Activated CD4-positive, alpha-beta T cell treated with anti-CD3 and anti-CD28 coated beads, Interleukin-2, amount 10 ng/mL, durations not matched to agents 7 days and 5 days (primary cell): Measurements from ENCODE around the gene ZNF284. TPM values are rescaled to one million over a fixed set of nuclear protein-coding genes. Genes with fewer than 3 reads are reported as not detected.
A peak's percentile ranks its signal among the peaks of the same experiment; 100 is the strongest.

Experiments used
- CTCF ChIA-PET: fragments of 350-600 bp; sonication (Branson Sonifier 250); formaldehyde crosslinking; loops from one replicate; lab custom pipeline; 2021; ENCODE audit warnings: antibody characterized with exemption; lab: Charles Lee
- POLR2A ChIA-PET: fragments of 350-600 bp; sonication (Branson Sonifier 250); formaldehyde crosslinking; loops from one replicate; lab custom pipeline; 2021; ENCODE audit warnings: antibody characterized with exemption; lab: Charles Lee
- DNase-seq: peaks from one replicate; pipeline ENCODE4 v3.0.0-alpha.2; 2020
- H3K27ac Mint-ChIP-seq: one replicate; pipeline ENCODE4 v1.8.0; 2021; ENCODE audit warnings: mild to moderate bottlenecking, moderate library complexity, mixed read lengths
- H3K27me3 Mint-ChIP-seq: one replicate; pipeline ENCODE4 v1.8.0; 2021; ENCODE audit warnings: mixed read lengths
- H3K36me3 Mint-ChIP-seq: one replicate; pipeline ENCODE4 v1.8.0; 2021; ENCODE audit warnings: low read depth, mixed read lengths
- H3K4me1 Mint-ChIP-seq: one replicate; pipeline ENCODE4 v1.8.0; 2021; ENCODE audit warnings: mixed read lengths
- H3K4me3 Mint-ChIP-seq: one replicate; pipeline ENCODE4 v1.8.0; 2021; ENCODE audit warnings: mild to moderate bottlenecking, moderate library complexity, mixed read lengths
- H3K9me3 Mint-ChIP-seq: one replicate; pipeline ENCODE4 v1.8.0; 2021; ENCODE audit warnings: mixed read lengths
- total RNA-seq, 2 experiments: library from RNA; stranded (reverse); gene quantifications; one replicate each; pipeline ENCODE4 v1.2.3, GENCODE V29; 2021

Gene ZNF284
- 1 to 10 TPM; 2.1 to 2.2 TPM for total RNA-seq

DNA sequence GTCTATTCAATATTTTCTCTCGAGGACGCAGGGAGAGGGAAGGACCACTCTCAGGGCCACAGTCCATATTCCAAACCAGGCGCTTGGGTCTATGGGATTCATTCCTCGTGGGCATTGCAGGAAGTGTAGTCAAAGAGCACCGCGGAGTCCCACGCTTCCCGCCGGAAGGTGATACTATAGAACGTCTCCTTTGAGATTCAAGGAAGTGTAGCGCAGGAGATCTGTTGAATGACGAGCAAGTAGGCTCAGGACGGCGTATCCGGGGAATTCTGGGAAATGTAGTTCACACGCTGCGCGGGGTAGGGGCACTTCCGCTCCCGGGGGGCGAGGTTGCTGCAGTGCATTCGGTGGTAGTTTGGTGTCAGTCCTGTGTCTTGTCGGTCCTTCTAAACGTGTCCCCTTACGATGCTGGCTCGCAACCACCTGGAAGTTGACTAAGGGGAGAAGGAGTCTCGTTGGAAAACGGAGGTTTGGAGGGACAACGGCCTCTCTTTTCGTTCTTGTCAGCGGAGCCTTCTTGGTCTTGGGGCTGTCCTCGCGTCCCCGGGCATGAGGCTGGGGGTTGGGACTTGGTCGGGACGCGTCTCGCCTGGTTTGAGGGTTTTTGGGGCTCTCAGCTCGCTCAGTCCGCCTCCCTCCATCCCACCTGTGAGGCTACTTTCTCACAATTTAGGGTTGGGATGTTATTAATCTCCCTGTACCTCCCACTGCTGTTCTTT, at the start of gene ZNF284:
TSS of gene ZNF284 (plus strand) at position 336 of the 719 bp plus-strand sequence. CDS start 4,231 bp downstream, outside the sequence.
- Mint-ChIP-seq H3K4me3 (peak within 1 kb of the TSS; percentile 79), H3K27me3 (no peaks in the 10 kb centered on the region), H3K36me3 (peaks cover 26% of the 10 kb centered on the region), H3K27ac (peak within 1 kb of the TSS; percentile 79), H3K9me3 (peaks cover 40% of the 10 kb centered on the region), H3K4me1 (peaks cover 24% of the 10 kb centered on the region)
- POLR2A ChIA-PET, result no interaction called here
- DNase-seq, result peak; percentile 84
- CTCF ChIA-PET, result interaction anchor here (0.6 to 1.5 kb wide), 3 partner anchors 19 to 404 kb away, joined by 3 read pairs; partner anchors contain the start of gene ZNF224

DNA sequence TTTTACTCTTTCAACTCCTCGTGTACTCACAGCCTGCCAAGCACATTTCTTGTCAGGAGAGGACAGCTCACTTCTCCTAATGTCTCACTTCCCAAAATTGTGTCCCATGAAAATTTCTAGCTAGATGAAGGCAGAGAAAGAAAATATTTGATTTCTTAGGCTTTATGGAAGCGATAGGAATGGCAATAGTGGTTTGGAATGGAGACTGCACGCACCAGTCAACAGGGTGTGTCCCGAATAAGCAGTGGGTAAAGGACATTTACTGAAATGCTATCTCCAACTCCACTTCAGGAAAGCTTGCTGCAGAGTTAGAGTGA, 47.1 kb upstream of the ZNF284 start:
- Mint-ChIP-seq H3K27me3 (peaks cover 10% of the 10 kb centered on the region), H3K4me3 (peak overlapping the region; percentile 87), H3K27ac (peak overlapping the region; percentile 87), H3K36me3 (peaks cover 49% of the 10 kb centered on the region), H3K9me3 (peaks cover 42% of the 10 kb centered on the region), H3K4me1 (peaks cover 17% of the 10 kb centered on the region)
- ChIA-PET CTCF (interaction anchor here (2.3 kb wide), 1 partner anchor 23 kb away, joined by 4 read pairs; no protein-coding TSS in a partner anchor), POLR2A (no interaction called here)
- no peak for DNase-seq

DNA sequence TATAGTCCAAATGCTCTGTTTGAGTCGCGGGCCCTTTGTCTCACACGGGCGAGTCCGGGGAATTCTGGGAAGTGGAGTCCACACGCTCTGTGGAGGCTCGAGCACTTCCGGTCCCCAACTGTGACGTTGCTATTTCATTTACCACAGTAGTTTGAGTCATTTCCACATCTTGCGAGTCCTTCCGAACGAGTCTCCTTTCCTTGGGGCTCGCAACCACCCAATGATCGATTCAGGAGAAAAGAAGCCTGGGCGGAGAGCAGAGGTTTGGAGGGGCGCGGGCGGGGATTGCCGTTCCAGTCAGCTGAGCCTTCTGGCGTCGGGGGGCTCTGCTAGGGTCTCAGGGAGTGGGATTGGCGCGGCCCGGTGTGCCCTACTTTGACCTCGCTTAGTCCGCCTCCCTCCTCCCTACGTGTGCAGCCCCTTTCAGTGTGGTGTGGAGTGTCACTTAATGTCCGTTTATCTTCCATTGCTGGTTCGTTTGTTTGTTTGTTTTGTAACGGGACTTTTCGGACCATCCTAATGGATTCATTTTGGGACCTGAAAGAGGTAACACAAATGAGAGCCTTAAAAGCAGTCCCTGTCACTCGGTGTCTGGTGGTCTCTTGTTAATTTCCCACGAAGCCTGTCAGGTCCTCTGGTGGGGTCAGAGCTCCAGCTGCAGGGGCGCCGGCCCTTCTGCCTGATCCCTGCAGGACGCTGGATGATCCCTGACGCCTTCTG, 46.6 kb upstream of the ZNF284 start, which contains the start of gene ZNF222:
TSS of gene ZNF222 (plus strand) at position 163 of the 720 bp plus-strand sequence. CDS start at position 221, 58 bp downstream.
- CTCF ChIA-PET, result interaction anchor here (2.3 kb wide), 1 partner anchor 24 kb away, joined by 4 read pairs; no protein-coding TSS in a partner anchor
- POLR2A ChIA-PET, result no interaction called here
- peaks cover 5% of the 10 kb centered on the region for H3K27me3 Mint-ChIP-seq
- H3K9me3 Mint-ChIP-seq, result peaks cover 46% of the 10 kb centered on the region
- H3K4me3 Mint-ChIP-seq, result peak within 1 kb of the TSS; percentile 87
- peaks cover 55% of the 10 kb centered on the region for H3K36me3 Mint-ChIP-seq
- peak within 1 kb of the TSS; percentile 87 for H3K27ac Mint-ChIP-seq
- peaks cover 17% of the 10 kb centered on the region for H3K4me1 Mint-ChIP-seq
- DNase-seq, result peak; percentile 85

DNA sequence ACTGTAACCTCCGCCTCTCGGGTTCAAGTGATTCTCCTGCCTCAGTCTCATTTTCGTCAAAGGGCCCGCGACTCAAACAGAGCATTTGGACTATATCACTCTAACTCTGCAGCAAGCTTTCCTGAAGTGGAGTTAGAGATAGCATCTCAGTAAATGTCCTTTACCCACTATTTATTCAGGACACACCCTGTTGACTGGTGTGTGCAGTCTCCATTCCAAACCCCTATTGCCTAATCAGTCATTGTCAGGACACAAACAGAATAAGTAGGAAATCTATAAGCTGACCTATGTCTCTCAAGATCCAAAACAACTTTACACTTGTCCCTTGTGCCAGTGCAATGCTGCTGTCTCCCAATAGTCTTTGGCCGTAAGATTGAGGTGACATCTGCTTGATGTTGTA, 45.3 kb upstream of the ZNF284 start:
- ChIA-PET POLR2A (no interaction called here), CTCF (interaction anchor here (2.3 kb wide), 1 partner anchor 25 kb away, joined by 4 read pairs; no protein-coding TSS in a partner anchor)
- DNase-seq, result no peak
- peaks cover 66% of the 10 kb centered on the region for H3K36me3 Mint-ChIP-seq
- H3K4me1 Mint-ChIP-seq, result peaks cover 17% of the 10 kb centered on the region
- H3K4me3 Mint-ChIP-seq, result no peak overlapping the region
- peaks cover 5% of the 10 kb centered on the region for H3K27me3 Mint-ChIP-seq
- H3K27ac Mint-ChIP-seq, result no peak overlapping the region
- H3K9me3 Mint-ChIP-seq, result peaks cover 52% of the 10 kb centered on the region

DNA sequence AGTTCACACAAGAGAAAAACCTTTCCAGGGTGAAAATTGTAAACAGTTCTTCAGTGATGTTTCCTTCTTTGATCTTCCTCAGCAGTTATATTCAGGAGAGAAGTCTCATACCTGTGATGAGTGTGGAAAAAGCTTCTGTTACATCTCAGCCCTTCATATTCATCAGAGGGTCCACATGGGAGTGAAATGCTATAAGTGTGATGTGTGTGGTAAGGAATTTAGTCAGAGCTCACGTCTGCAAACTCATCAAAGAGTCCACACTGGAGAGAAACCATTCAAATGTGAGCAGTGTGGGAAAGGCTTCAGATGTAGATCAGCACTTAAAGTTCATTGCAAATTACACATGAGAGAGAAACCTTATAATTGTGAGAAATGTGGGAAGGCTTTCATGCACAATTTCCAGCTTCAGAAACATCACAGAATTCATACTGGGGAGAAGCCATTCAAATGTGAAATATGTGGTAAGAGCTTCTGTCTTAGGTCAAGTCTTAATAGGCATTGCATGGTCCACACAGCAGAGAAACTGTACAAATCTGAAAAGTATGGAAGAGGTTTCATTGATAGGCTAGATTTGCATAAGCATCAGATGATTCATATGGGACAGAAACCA, 39.9 kb upstream of the ZNF284 start:
- H3K27me3 Mint-ChIP-seq, result no peaks in the 10 kb centered on the region
- no peak overlapping the region for H3K4me3 Mint-ChIP-seq
- POLR2A ChIA-PET, result no interaction called here
- CTCF ChIA-PET, result interaction anchor here (0.7 kb wide), 1 partner anchor 27 kb away, joined by 3 read pairs; no protein-coding TSS in a partner anchor
- H3K36me3 Mint-ChIP-seq, result peaks cover 58% of the 10 kb centered on the region
- peaks cover 64% of the 10 kb centered on the region for H3K9me3 Mint-ChIP-seq
- H3K4me1 Mint-ChIP-seq, result no peaks in the 10 kb centered on the region
- H3K27ac Mint-ChIP-seq, result no peak overlapping the region
- DNase-seq, result no peak

DNA sequence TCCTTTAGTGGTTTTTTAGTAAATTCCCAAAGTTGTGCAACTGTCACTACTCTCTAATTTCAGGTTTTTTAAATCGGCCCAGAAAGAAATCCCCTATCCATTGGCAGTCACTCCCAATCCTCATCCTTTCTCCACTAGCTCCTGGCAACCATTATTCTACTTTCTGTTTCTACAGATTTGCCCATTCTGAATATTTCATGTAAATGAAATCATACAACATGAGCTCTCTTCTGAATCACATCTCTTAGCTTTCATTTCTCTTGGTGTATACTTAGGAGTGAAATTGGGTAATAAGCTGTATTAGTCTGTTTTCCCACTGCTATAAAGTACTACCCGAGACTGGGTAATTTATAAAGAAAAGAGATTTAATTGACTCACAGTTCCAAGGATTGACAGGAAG, 29.8 kb upstream of the ZNF284 start:
- H3K27me3 Mint-ChIP-seq, result peaks cover 2% of the 10 kb centered on the region
- CTCF ChIA-PET, result no interaction called here
- H3K36me3 Mint-ChIP-seq, result no peaks in the 10 kb centered on the region
- H3K9me3 Mint-ChIP-seq, result peaks cover 43% of the 10 kb centered on the region
- H3K4me3 Mint-ChIP-seq, result no peak overlapping the region
- H3K27ac Mint-ChIP-seq, result no peak overlapping the region
- POLR2A ChIA-PET, result no interaction called here
- no peaks in the 10 kb centered on the region for H3K4me1 Mint-ChIP-seq
- no peak for DNase-seq

DNA sequence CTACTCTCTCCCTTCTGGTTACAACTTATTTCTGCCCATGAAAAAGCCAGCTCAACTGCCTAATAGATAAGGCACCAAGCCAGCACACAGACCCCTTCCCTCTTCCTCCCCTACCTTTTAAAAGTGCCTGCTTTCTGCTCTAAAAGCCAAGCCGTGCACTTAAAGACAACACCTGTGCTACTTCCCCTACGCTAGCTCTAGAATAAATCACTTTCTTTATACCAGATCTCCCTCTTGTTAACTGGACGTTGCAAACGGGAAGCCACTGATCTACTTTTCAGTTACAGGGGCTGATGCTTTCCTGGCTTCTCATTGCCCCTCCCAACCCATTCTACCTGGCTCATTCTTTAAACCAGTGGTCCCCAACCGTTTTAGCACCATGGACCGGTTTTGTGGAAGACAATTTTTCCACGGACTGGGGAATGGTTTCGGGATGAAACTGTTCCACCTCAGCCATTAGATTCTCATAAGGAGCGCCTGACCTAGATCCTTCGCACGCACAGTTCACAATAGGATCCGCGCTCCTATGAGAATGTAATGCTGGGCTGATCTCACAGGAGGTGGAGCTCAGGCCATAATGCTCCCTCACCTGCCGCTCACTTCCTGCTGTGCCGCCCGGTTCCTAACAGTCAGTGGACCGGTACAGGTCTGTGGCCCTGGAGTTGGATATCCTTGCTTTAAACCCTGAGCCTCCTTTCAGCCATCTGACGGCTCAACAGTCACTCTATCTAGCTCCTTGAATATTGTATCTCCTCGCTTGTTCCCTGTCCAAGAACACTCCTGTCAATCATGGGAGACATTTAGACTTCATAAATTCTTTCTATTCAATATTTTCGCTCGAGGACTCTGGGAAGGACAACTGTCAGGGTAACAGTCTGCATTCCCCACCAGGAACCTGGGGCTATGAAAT, 21.0 kb upstream of the ZNF284 start:
- Mint-ChIP-seq H3K36me3 (peaks cover 4% of the 10 kb centered on the region), H3K27ac (no peak overlapping the region), H3K9me3 (peaks cover 36% of the 10 kb centered on the region), H3K4me3 (peak overlapping the region; percentile 69), H3K4me1 (peaks cover 18% of the 10 kb centered on the region), H3K27me3 (no peaks in the 10 kb centered on the region)
- no peak for DNase-seq
- POLR2A ChIA-PET, result interaction anchor here (0.6 kb wide), 1 partner anchor 210 kb away, joined by 4 read pairs; no protein-coding TSS in a partner anchor
- CTCF ChIA-PET, result interaction anchor here (0.7 to 1.3 kb wide), 3 partner anchors 22 to 115 kb away, joined by 3 read pairs; no protein-coding TSS in a partner anchor

DNA sequence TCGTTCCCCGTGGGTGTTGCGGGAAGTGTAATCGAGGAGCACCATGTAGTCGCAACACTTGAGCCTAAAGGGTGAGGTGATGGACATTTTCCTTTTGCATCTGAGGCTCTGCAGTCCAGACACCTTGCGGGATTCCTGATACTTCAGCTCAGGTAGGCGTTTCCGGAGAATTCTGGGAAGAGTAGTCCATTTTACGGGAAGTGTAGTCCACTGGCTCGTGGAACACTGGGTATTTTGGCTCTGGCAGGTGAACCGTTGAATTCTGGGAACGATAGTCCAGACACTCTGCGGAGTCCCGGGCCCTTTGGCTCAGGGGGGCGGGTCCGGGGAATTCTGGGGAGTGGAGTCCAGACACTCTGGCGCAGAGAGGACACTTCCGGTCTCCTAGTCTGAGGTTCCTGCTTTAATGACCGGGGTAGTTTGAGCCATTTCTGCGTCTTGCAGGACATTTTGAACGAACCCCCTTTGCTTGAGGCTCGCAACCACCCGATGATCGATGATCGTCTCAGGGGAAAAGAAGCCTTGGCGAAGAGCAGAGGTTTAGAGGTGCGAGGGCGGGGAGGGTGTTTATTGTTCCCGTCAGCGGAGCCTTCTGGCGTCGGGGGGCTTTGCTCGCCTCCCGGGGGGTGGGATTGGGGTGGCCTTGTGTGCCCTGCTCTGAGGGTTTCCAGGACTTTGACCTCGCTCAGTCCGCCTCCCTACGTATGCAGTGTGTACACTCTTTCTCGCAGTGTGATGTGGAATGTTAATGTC, 20.1 kb upstream of the ZNF284 start, which contains the start of gene ZNF223:
TSS of gene ZNF223 (plus strand) at position 387 of the 753 bp plus-strand sequence. CDS start 3,141 bp downstream, outside the sequence.
- no peaks in the 10 kb centered on the region for H3K27me3 Mint-ChIP-seq
- peak within 1 kb of the TSS; percentile 69 for H3K4me3 Mint-ChIP-seq
- H3K36me3 Mint-ChIP-seq, result peaks cover 4% of the 10 kb centered on the region
- CTCF ChIA-PET, result interaction anchor here (0.7 to 1.0 kb wide), 2 partner anchors 21 to 44 kb away, joined by 3 read pairs; no protein-coding TSS in a partner anchor
- H3K27ac Mint-ChIP-seq, result no peak within 1 kb of the TSS
- peaks cover 39% of the 10 kb centered on the region for H3K9me3 Mint-ChIP-seq
- H3K4me1 Mint-ChIP-seq, result peaks cover 18% of the 10 kb centered on the region
- POLR2A ChIA-PET, result no interaction called here
- no peak for DNase-seq

DNA sequence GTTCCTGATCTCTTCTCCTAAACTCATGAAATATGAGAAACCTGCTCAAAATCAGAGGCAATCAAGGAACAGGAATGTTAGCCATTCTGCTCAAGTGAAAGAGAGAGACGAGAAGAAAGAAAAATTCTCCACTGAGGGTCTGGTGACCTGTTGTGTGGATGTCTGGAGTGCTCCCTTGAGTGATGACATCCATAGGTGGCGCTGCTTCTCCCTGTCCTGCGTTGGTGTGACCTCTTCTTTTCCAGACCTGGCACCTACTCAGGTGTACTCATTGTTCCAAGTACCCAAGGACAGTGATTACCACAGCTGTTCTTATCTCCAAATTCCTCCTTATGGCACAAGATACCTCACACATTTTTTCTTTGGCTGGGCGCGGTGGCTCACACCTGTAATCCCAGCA, 16.1 kb upstream of the ZNF284 start:
- peaks cover 4% of the 10 kb centered on the region for H3K36me3 Mint-ChIP-seq
- no peak overlapping the region for H3K27ac Mint-ChIP-seq
- H3K9me3 Mint-ChIP-seq, result peaks cover 56% of the 10 kb centered on the region
- ChIA-PET CTCF (interaction anchor here (0.6 kb wide), 1 partner anchor 54 kb away, joined by 7 read pairs; no protein-coding TSS in a partner anchor), POLR2A (no interaction called here)
- DNase-seq, result no peak
- H3K4me1 Mint-ChIP-seq, result peaks cover 16% of the 10 kb centered on the region
- no peaks in the 10 kb centered on the region for H3K27me3 Mint-ChIP-seq
- no peak overlapping the region for H3K4me3 Mint-ChIP-seq

DNA sequence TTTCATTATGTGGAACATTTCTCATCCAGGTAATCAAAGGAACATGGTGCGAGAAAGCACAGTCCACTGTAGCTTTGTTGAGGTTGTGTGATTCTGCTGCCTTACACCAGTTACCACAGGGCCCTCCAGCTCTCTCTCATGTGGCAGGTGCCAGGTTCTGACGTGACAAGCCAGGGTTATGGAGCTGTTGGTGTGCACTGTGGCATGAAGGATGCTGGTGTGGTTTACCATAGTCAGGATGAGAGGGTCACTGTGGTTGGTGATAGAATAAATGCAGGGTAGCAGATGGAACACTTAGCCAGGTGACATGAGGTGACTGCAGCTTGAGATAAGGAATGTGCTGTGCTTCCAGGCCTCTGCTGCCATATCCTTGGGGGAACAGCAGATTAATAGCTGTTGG, 12.7 kb upstream of the ZNF284 start:
- Mint-ChIP-seq H3K27me3 (no peaks in the 10 kb centered on the region), H3K4me1 (no peaks in the 10 kb centered on the region), H3K9me3 (peaks cover 58% of the 10 kb centered on the region), H3K4me3 (no peak overlapping the region), H3K27ac (no peak overlapping the region), H3K36me3 (no peaks in the 10 kb centered on the region)
- DNase-seq, result no peak
- POLR2A ChIA-PET, result no interaction called here
- CTCF ChIA-PET, result interaction anchor here (0.8 kb wide), 1 partner anchor 596 kb away, joined by 3 read pairs; no protein-coding TSS in a partner anchor

DNA sequence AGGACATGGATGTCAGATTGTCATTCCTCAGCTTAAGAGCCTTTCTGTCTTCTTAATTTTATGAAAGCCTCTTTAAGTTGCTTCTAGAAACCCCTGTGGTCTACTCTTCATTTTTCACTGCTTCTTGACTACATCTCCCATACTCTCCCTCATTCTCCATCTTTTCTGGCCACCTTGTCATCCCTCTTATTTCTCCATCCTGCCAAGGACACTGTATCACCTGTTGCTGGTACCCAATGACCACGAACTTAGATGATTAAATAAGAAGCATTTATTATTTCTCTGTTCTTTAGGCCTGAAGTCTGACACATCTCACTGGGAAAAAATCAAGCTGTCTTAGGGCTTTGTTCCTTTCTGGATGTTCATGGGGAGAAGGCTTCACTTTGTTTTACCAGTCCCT, 10.9 kb upstream of the ZNF284 start:
- POLR2A ChIA-PET, result no interaction called here
- Mint-ChIP-seq H3K4me3 (no peak overlapping the region), H3K27me3 (no peaks in the 10 kb centered on the region), H3K36me3 (peaks cover 2% of the 10 kb centered on the region), H3K4me1 (no peaks in the 10 kb centered on the region), H3K27ac (no peak overlapping the region), H3K9me3 (peaks cover 52% of the 10 kb centered on the region)
- CTCF ChIA-PET, result no interaction called here
- DNase-seq, result no peak
